HG03135 (cell line): Measurements from ENCODE around the gene EIF2AK2.

Source experiments
- ATAC-seq: cut with Tn5 transposase; IDR thresholded peaks from one replicate; pipeline ENCODE4 v1.9.1; 2021; ENCODE audit warnings: mild to moderate bottlenecking, moderate library complexity; ENCODE audit not compliant: unreplicated experiment

EIF2AK2 gene

GRCh38 chr2:37104178-37104577 lies 52.6 kb downstream of the EIF2AK2 start:
- no peak for ATAC-seq

- no peak for ATAC-seq
Measured at GRCh38 chr2:37102588-37102987, 54.2 kb downstream of the EIF2AK2 start.

DNA sequence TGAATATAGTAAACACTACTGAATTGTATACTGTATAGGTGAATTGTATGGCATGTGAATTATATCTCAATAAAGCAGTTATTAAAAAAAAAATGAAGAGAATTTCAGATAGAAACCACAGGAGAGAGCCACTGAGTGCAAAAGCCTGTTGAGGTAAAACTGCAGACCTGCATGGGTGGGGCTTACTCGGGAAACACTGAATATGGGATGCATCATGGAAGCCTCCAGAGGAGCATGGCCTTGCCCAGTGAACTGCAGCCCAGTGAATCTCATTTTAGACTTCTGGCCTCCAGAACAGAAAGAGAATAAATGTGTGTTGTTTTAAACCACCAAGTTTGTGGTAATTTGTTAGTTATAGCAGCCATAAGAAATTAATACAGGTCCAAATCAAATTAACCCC lies 56.7 kb downstream of the EIF2AK2 start:
- ATAC-seq, result no peak

DNA sequence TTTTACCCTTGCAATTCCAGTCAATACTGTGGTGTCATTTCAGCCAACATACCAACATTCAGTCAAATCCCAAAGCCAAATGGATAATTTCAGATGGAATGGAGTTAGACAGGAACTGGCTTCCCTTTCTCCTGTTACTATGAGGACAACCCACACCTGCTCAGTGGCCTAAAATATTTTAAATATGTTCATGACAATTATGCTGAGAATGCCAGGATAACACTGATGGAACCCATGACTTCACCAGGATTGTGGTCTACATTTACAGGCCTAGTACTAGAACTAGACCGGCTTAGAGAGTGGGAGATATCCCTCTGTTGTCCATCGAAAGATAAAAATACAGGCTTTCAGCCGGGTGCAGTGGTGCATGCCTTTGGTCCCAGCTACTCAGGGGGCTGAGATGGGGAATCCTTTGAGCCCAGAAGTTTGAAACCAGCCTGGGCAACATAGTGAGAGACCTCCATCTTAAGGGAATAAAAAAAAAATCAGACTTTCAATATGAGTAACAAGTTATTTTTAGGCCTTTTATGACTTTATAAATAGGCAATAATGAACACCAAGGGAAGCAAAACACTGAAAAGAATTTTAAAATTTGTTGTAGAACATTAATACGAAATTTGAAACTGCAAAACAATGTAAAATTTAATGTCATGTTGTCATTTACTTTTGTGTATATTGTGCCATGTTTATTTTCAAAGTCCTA lies 58.2 kb downstream of the EIF2AK2 start:
- no peak for ATAC-seq

DNA sequence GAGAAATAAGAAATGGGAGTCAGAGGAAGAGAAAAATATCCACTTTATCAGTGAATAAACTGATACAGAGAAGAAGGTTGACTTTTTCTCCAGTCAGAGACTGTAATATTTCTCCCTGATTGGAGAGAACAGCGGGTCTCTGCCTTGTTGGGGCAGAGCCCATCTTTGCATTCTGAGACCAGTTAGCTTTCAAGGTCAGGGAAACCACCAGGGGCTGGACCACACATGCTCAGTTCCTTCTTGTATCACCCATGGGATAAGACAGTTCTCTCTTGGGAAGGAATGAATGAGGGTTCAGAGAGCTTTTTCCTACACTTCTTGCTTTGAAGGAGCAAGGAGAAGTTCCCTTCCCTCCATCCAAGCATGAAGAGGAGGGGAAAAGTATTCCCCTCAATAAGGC lies 60.2 kb downstream of the EIF2AK2 start:
- no peak for ATAC-seq

GRCh38 chr2:37091873-37092272 lies 64.9 kb downstream of the EIF2AK2 start:
- ATAC-seq, result peak; percentile 59

GRCh38 chr2:37090019-37090477 lies 66.7 kb downstream of the EIF2AK2 start:
- ATAC-seq, result peak; percentile 88

DNA sequence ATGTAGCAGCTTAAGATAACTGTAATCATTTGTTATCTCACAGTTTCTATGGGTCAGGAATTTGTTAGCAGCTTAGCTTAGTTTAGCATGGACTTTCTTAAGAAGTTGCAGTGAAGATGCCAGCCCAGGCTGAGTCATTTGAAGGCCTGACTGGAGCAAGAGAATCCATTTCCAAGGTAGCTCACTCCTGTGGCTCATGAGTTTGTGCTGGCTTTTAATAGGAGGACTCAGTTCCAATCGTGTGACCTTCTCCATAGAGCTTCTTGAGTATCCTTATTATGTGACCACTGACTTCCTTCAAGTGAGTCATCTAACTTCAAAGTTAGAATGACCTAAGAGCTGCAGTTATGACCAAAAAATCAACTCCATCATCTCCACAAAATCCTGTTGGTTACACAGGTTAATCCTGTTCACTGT lies 71.0 kb downstream of the EIF2AK2 start:
- no peak for ATAC-seq

DNA sequence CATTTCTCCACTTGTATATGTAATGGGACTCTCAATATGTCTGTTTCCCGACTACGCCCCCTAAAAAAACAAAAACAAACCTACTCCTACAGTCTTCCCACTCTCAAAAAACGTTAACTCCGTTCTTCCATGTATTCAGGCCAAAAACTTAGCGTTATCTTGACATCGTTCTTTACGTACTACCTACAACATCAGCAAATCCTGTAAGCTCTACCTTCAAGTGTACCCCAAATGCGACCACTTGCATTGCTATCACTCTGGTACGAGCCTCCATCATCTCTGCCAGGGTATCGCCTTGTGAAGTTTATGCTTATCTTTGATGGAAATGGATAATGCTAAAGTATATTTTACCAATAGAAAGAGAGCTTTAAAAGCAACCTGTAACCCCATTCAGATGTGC lies 72.0 kb downstream of the EIF2AK2 start:
- ATAC-seq, result no peak

- peak; percentile 80 for ATAC-seq
Measured at GRCh38 chr2:37083873-37084794, 72.6 kb downstream of the EIF2AK2 start, which contains the start of the genes GPATCH11 and HEATR5B. Gene GPATCH11, plus strand, starts transcription at chr2:37084518. Its CDS starts 3,864 bp downstream, at chr2:37088382. Gene HEATR5B, minus strand, starts transcription at chr2:37084372. Its CDS starts 958 bp downstream, at chr2:37083414.

GRCh38 chr2:37080689-37081088 lies 76.1 kb downstream of the EIF2AK2 start:
- no peak for ATAC-seq

GRCh38 chr2:37080266-37080665 lies 76.5 kb downstream of the EIF2AK2 start:
- no peak for ATAC-seq

DNA sequence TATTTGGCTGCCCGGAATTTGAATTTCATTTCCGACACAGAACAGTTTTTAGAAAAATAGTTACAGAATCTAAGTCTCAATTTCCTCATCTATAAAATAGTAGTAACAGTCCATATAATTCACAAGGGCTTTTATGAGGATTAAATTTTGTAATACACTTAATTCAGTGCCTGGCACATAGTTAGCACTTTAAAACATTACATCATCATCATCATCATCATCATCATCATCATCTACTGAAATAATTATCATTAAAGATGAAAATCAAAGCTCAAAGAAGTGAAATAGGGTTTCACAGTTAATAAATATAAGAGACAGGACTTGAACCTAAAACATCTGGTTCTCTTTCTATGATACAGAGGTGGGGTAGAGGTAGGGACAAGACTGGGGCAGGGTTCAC lies 85.8 kb downstream of the EIF2AK2 start:
- no peak for ATAC-seq

GRCh38 chr2:37068686-37069085 lies 88.1 kb downstream of the EIF2AK2 start:
- no peak for ATAC-seq

DNA sequence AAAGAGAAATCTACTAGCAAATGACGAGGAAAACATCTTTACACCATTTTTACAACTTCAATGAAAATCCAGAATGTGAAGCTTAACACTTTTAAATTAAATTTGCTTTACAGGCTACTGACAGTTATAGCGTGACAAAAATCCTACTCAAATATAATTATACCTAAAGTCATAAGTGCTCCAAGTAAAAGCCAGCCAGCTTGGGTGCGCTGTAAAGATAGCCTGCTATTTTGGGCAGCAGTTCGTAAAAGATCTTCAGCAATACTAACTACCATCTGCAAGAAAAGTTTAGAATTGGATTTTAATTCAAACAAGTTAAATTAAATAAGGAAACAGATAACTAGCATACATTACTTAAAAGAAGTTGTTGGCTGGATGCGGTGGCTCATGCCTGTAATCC lies 95.0 kb downstream of the EIF2AK2 start:
- no peak for ATAC-seq

DNA sequence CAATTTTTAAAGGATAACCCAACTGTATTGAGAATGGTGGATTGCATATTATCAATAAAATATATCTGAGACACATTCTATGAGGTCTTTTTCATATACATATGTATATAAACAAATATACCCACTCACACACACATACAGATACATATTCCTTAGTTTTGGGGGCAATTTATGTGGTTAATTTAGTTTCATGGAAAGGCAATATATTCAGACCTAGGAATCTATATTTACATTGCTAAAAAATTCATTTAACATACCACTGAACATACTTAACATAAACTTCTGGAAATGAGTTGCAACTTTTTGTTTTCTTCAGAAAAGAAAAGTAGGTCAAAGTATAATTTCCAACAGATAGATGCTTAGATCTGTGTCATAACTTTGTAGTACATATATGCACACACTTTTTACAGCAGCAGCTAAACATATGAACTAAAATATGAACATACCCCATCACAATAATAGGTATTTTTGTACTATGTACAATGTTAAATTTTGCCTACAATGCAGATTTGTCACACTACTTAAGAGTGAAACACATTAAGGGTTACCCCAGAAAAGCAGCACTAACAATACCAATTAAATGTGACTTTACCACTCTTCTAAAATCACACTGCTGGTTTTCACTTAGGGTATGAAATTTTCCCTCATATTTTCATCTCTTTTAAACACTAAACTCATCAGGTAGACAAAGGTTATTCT lies 95.6 kb downstream of the EIF2AK2 start:
- no peak for ATAC-seq

GRCh38 chr2:37060446-37060845 lies 96.3 kb downstream of the EIF2AK2 start:
- ATAC-seq, result no peak

- ATAC-seq, result no peak
Measured at GRCh38 chr2:37059841-37060240, 96.9 kb downstream of the EIF2AK2 start.

GRCh38 chr2:37052600-37053332 lies 104.0 kb downstream of the EIF2AK2 start:
- ATAC-seq, result no peak
